Stimulated activated CD4-positive, alpha-beta T cell treated with anti-CD3 and anti-CD28 coated beads, Interleukin-2, amount 100 ng/mL, for 48 hours (primary cell): Measurements from ENCODE around the gene TIA1.
"Not testable (repeated sequence)": the region's sequence is repeated elsewhere in the genome, so short reads cannot be mapped to it uniquely, and the experiment has no call there.

ENCODE experiments used
- DNase-seq, 2 donors: peaks; one replicate each; pipeline ENCODE4 v3.0.0-alpha.2; 2020

TIA1 gene

GRCh38 chr2:70214953-70215549 lies 33.4 kb downstream of the TIA1 start:
- DNase-seq = no peak

- no peak for DNase-seq
Observed at GRCh38 chr2:70214365-70214764, 34.1 kb downstream of the TIA1 start.

- no peak for DNase-seq
Observed at GRCh38 chr2:70212298-70212932, 36.0 kb downstream of the TIA1 start.

- no peak for DNase-seq
Observed at GRCh38 chr2:70211595-70211994, 36.8 kb downstream of the TIA1 start.

- no peak for DNase-seq
Observed at GRCh38 chr2:70204452-70204851, 44.0 kb downstream of the TIA1 start.

- no peak for DNase-seq
Observed at GRCh38 chr2:70203086-70203485, 45.3 kb downstream of the TIA1 start.

GRCh38 chr2:70202236-70202806 lies 46.1 kb downstream of the TIA1 start:
- DNase-seq = no peak

- DNase-seq = no peak
Observed at GRCh38 chr2:70201831-70202230, 46.6 kb downstream of the TIA1 start.

- no peak for DNase-seq
Observed at GRCh38 chr2:70201225-70201768, 47.1 kb downstream of the TIA1 start.

GRCh38 chr2:70199320-70199864 lies 49.0 kb downstream of the TIA1 start:
- no peak for DNase-seq

GRCh38 chr2:70192516-70192915 lies 55.9 kb downstream of the TIA1 start:
- DNase-seq = no peak

- DNase-seq = no peak
Observed at GRCh38 chr2:70191244-70191735, 57.1 kb downstream of the TIA1 start.

GRCh38 chr2:70190418-70191243 lies 57.8 kb downstream of the TIA1 start, which contains the start of gene C2orf42:
Gene C2orf42, minus strand, starts transcription at chr2:70191019. Its CDS starts 9,034 bp downstream, at chr2:70181985.
- peak; percentile 95 to 96 for DNase-seq

GRCh38 chr2:70188460-70188859 lies 60.0 kb downstream of the TIA1 start:
- no peak for DNase-seq

GRCh38 chr2:70187170-70187569 lies 61.3 kb downstream of the TIA1 start:
- not testable (repeated sequence) for DNase-seq

GRCh38 chr2:70182689-70183088 lies 65.7 kb downstream of the TIA1 start:
- DNase-seq = no peak

GRCh38 chr2:70181363-70181956 lies 67.0 kb downstream of the TIA1 start:
- no peak for DNase-seq

- no peak for DNase-seq
Observed at GRCh38 chr2:70173520-70173919, 74.9 kb downstream of the TIA1 start.

- not testable (repeated sequence) for DNase-seq
Observed at GRCh38 chr2:70169654-70170245, 78.7 kb downstream of the TIA1 start.

- DNase-seq = no peak
Observed at GRCh38 chr2:70161069-70161534, 87.3 kb downstream of the TIA1 start.

- no peak for DNase-seq
Observed at GRCh38 chr2:70160545-70160944, 87.9 kb downstream of the TIA1 start.
